Activated T-cell treated with anti-CD3 and anti-CD28 coated beads for 48 hours (primary cell): ENCODE data around the gene ARHGAP42.

Experiments
- DNase-seq: peaks from one replicate; pipeline ENCODE4 v3.0.0-alpha.2; 2020; ENCODE audit warnings: low read depth

Gene ARHGAP42

DNA sequence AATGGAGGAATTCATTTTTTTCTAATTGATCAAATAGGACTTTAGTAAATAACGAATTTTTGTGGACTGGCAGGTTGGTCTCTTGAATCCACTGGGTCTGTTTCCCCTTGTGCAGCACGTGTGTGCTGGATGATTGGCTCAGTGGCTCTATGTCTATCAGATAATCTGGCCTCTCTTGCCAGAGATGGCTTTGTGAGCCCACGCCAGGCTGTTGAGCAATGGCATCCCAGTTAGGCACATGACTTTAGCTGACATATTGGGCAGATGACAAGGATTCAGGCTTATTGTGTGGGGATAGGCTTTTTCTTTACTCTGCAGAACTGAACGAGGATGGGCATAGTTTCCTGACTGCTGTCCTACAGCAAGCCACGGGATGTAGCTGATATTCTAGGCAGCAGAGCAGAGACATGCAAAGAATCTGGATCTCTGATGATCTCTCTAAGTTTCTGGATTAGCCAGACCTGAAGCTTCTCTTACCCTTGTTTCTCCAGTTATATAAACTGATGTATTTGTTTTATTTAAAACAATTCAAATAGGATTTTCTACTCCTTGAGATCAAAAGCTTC is 144.9 kb downstream of the ARHGAP42 start:
- DNase-seq: no peak

- no peak for DNase-seq
Observed at GRCh38 chr11:100832829-100833228, 145.7 kb downstream of the ARHGAP42 start.

- DNase-seq: no peak
Observed at GRCh38 chr11:100833276-100833675, 146.2 kb downstream of the ARHGAP42 start.

DNA sequence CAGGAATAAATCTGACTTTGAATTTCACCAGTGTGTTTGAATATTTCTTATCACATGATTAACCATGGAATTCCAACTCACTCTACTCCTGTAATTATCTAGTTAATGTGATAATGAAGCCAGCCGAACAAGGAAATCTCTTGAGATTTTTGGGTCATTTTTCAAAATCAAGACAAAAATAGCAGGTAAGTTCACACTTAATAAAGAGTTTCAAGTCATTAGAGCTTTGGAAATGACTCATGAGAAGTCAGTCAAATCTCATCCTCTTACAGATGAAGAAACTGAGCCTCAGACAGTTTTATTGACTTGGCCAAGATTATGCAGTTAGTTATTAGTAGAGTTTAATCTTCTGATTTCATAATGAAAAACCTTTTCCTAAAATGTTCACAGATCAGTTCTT is 148.8 kb downstream of the ARHGAP42 start:
- no peak for DNase-seq

- DNase-seq: no peak
Observed at GRCh38 chr11:100837311-100837710, 150.2 kb downstream of the ARHGAP42 start.

DNA sequence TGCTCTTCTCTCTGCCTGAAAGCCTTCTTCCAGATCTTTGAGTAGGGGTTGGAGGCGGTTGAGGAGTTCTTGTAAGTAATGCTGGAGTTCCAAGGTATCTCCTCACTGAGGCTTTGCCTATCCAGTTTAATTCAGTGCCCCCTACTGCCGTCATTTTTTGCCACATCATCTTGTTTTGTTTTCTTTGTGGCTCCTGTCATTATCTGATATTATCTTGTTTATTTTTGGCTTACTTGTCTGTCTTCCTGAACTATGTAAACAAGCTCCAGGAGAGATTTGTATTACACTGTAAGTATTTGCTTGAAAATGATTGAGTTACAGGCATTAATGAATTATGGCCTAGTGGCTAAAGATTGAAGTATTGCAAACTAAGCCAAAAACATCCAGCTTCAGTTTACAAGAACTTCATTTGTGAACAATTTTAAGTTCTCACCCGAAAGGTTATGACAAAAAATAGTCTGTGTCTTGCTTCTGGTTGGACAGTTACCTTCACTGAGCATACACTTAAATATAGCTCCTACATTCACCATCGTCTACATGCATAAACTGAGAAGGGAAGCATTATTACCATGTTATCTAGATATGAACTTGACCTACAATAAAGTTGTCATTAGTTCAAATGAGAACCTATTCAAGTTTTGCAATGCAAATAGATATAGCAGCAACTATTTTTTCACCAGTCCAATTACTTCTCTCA is 154.8 kb downstream of the ARHGAP42 start:
- DNase-seq: no peak

- no peak for DNase-seq
Observed at GRCh38 chr11:100847696-100848216, 160.7 kb downstream of the ARHGAP42 start.

DNA sequence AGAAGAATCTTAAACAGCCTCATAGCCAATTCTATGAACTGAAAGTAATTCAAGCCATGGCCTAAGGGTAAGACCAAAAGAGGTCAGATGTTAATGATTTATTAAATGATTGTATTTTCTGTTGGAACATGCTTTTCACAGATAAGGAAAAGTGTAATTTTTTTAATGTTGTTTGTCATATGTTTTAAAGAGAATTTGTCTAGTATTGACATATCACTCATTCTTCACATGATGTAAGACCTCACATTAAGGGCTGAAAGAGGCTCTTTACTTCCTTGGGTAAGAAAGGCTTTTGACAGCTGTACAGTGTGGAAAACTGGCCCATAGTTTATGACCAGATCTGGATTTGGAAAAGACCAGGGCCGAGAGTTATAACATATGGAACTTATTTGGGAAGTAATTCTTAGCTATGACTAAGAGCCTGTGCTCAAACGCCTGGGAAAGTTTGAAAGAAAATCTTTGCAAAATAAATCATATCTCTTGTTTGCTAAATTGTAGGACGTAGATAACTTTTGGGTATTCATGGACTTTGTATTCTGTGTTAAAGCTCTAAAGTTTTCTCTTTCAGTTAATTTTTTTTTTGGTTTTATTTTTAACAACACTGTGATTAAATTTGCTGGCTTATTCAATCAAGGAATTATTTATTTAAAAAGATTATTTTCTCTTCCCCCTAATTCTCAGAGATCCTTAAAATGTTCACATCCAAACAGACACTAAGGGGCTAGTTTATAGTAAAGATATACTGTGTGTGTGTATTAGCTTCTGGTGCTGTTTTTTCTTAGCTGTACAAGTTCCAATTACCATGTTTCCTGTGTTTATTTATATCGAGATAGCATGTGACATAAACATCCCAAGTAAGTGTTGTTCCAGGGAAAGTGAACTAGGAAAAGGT is 162.2 kb downstream of the ARHGAP42 start:
- DNase-seq: no peak

- no peak for DNase-seq
Observed at GRCh38 chr11:100849901-100850235, 162.8 kb downstream of the ARHGAP42 start.

GRCh38 chr11:100851147-100851546 is 164.1 kb downstream of the ARHGAP42 start:
- no peak for DNase-seq

DNA sequence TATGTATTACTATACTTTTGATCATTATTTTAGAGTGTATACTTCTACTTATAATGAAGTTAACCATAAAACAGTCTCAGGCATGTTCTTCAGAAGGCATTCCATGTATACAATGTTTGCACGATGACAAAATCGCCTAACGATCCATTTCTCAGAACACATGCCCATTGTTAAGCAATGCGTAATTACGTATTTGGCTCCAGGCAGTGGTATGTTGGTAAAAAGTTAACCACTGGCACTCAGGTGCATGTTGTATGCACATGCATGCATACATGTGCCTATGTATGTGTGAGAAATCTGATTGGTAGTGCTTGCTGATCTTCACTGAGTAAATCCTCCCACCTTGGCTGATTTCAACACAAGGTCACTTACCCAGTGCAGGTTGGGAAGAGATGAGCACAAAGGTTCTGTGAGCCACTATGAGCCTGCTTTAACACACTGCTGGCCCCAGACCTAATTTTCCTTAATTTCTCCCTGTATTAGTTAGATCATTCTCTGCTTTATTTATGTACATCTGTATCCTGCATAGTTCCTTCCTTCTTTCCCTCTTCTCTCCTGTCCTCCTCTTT is 164.6 kb downstream of the ARHGAP42 start:
- DNase-seq: no peak

GRCh38 chr11:100855466-100856067 is 168.5 kb downstream of the ARHGAP42 start:
- DNase-seq: no peak

GRCh38 chr11:100857236-100858005 is 170.3 kb downstream of the ARHGAP42 start:
- no peak for DNase-seq

- no peak for DNase-seq
Observed at GRCh38 chr11:100860318-100861155, 173.4 kb downstream of the ARHGAP42 start.

GRCh38 chr11:100861212-100861611 is 174.1 kb downstream of the ARHGAP42 start:
- DNase-seq: no peak

- DNase-seq: no peak
Observed at GRCh38 chr11:100863080-100863581, 176.0 kb downstream of the ARHGAP42 start.

GRCh38 chr11:100865443-100866065 is 178.5 kb downstream of the ARHGAP42 start:
- no peak for DNase-seq

GRCh38 chr11:100866453-100866852 is 179.4 kb downstream of the ARHGAP42 start:
- no peak for DNase-seq

GRCh38 chr11:100867606-100868005 is 180.5 kb downstream of the ARHGAP42 start:
- DNase-seq: no peak

DNA sequence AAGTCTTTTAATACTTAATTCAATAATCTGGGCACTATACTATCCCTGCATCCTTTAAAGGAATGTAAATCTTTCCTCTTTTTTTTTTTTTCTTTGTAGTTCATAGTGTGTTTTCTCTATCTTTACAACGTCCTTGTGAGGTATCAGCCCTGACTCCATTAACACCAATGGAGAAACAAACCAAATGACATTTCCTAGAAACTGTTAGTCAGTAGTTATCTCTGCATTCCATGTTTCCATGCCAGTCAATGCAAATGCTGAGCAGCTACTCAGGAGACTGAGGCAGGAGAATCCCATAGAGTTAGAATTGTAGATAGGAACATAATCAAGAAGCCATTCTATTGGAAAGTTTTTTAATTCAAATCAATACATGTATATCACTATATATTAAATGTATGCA is 182.2 kb downstream of the ARHGAP42 start:
- no peak for DNase-seq
